ENCODE data around the gene OR4D10.
A peak's percentile ranks its signal among the peaks of the same experiment; 100 is the strongest.
"Not testable (repeated sequence)": the region's sequence is repeated elsewhere in the genome, so short reads cannot be mapped to it uniquely, and the experiment has no call there.

Gene OR4D10

GRCh38 chr11:59473015-59473414 is at the start of gene OR4D10:
Gene OR4D10, plus strand, starts transcription at chr11:59473315. Its CDS starts 4,115 bp downstream, at chr11:59477430.
- no peak for DNase-seq

GRCh38 chr11:59423835-59424234 is 49.3 kb upstream of the OR4D10 start:
- no peak for DNase-seq

GRCh38 chr11:59425131-59425530 is 48.0 kb upstream of the OR4D10 start:
- DNase-seq, result no peak

GRCh38 chr11:59426361-59427067 is 46.6 kb upstream of the OR4D10 start, which contains the start of gene OR5A2:
Gene OR5A2, minus strand, starts transcription at chr11:59426413. Its CDS starts 3,460 bp downstream, at chr11:59422953.
- no peak for DNase-seq

GRCh38 chr11:59427068-59427382 is 46.1 kb upstream of the OR4D10 start:
- DNase-seq, result no peak

- DNase-seq, result peak; percentile 66
Observed at GRCh38 chr11:59429924-59430516, 43.1 kb upstream of the OR4D10 start.

- DNase-seq, result no peak
Observed at GRCh38 chr11:59436169-59436568, 36.9 kb upstream of the OR4D10 start, which contains the start of gene OR5A1. Gene OR5A1, plus strand, starts transcription at chr11:59436469. Its CDS starts 6,700 bp downstream, at chr11:59443169.

GRCh38 chr11:59437770-59438169 is 35.3 kb upstream of the OR4D10 start:
- no peak for DNase-seq

GRCh38 chr11:59445624-59446023 is 27.5 kb upstream of the OR4D10 start:
- DNase-seq, result not testable (repeated sequence)

GRCh38 chr11:59448484-59448883 is 24.6 kb upstream of the OR4D10 start:
- DNase-seq, result no peak

GRCh38 chr11:59456661-59457060 is 16.5 kb upstream of the OR4D10 start, which contains the start of gene OR4D6:
Gene OR4D6, plus strand, starts transcription at chr11:59456961. Its CDS starts 0 bp downstream, at chr11:59456961.
- no peak for DNase-seq

GRCh38 chr11:59459916-59460315 is 13.2 kb upstream of the OR4D10 start:
- DNase-seq, result no peak

GRCh38 chr11:59463190-59463641 is 9.9 kb upstream of the OR4D10 start:
- no peak for DNase-seq

GRCh38 chr11:59475176-59475575 is 2.1 kb downstream of the OR4D10 start:
- DNase-seq, result no peak

- DNase-seq, result no peak
Observed at GRCh38 chr11:59479906-59480305, 6.8 kb downstream of the OR4D10 start.

- DNase-seq, result no peak
Observed at GRCh38 chr11:59480359-59480758, 7.2 kb downstream of the OR4D10 start.

GRCh38 chr11:59501931-59502330 is 28.8 kb downstream of the OR4D10 start:
- DNase-seq, result no peak

- no peak for DNase-seq
Observed at GRCh38 chr11:59503276-59503675, 30.2 kb downstream of the OR4D10 start, which contains the start of gene OR4D11. Gene OR4D11, plus strand, starts transcription at chr11:59503576. Its CDS starts 0 bp downstream, at chr11:59503576.

GRCh38 chr11:59510941-59511589 is 38.0 kb downstream of the OR4D10 start, which contains the start of gene OR4D9:
Gene OR4D9, plus strand, starts transcription at chr11:59511539. Its CDS starts 3,374 bp downstream, at chr11:59514913.
- no peak for DNase-seq

GRCh38 chr11:59511675-59512074 is 38.6 kb downstream of the OR4D10 start:
- DNase-seq, result no peak

- not testable (repeated sequence) for DNase-seq
Observed at GRCh38 chr11:59520139-59520538, 47.0 kb downstream of the OR4D10 start.

GRCh38 chr11:59520741-59521140 is 47.6 kb downstream of the OR4D10 start:
- DNase-seq, result no peak

- no peak for DNase-seq
Observed at GRCh38 chr11:59523541-59523940, 50.4 kb downstream of the OR4D10 start.

GRCh38 chr11:59528711-59529110 is 55.6 kb downstream of the OR4D10 start:
- no peak for DNase-seq

All from CD4-positive, alpha-beta T cell treated with Interleukin-12 subunit alpha and Interleukin-12 subunit beta, for 1 hour (primary cell).